Psoas muscle (tissue), 8 donors: ENCODE data around the gene DMWD. TPM values are rescaled to one million over a fixed set of nuclear protein-coding genes. Genes with fewer than 3 reads are reported as not detected.
A peak's percentile ranks its signal among the peaks of the same experiment; 100 is the strongest.

Source experiments
- ATAC-seq, 4 donors: fragments of 200-7000 bp; cut with Tn5 transposase; one replicate each; pipeline ENCODE4 v1.9.1; 2020; ENCODE audit warnings: moderate library complexity in 3 of 4, mild to moderate bottlenecking in 2 of 4
- DNase-seq, 2 donors: peaks; one replicate each; pipeline ENCODE4 v3.0.0-alpha.2; 2020
- H3K27ac ChIP-seq: fragments of 200-600 bp; one replicate; pipeline ENCODE4 v1.8.0; 2022
- H3K27me3 ChIP-seq, 3 donors: fragments of 200-600 bp in 1 of 3; one replicate each; pipeline versions ENCODE4 v1.6.1 to v1.8.0; 2013 to 2022; ENCODE audit warnings: low read length in 2 of 3, mild to moderate bottlenecking in 2 of 3, moderate library complexity in 1 of 3; ENCODE audit not compliant: insufficient read depth in 3 of 3
- H3K36me3 ChIP-seq, 2 donors: fragments of 200-600 bp in 1 of 2; one replicate each; pipeline versions ENCODE4 v1.6.1 to v1.8.0; 2013 to 2022; ENCODE audit warnings: low read depth in 1 of 2, mild to moderate bottlenecking in 1 of 2, moderate library complexity in 1 of 2; ENCODE audit not compliant: insufficient read depth in 1 of 2
- H3K4me1 ChIP-seq: fragments of 200-600 bp; one replicate; pipeline ENCODE4 v1.8.0; 2022
- H3K4me3 ChIP-seq: fragments of 200-600 bp; one replicate; pipeline ENCODE4 v1.8.0; 2022; ENCODE audit warnings: mild to moderate bottlenecking
- H3K9me3 ChIP-seq: fragments of 200-600 bp; one replicate; pipeline ENCODE4 v1.8.0; 2022
- CTCF ChIP-seq: fragments of 200-600 bp; IDR thresholded peaks from one replicate; pipeline ENCODE4 v1.8.0; 2022; ENCODE audit warnings: antibody characterized with exemption
- WGBS, 3 donors: extraction: QIAGEN DNeasy Blood & Tissue Kit; methylation state at CpG; one replicate each; pipeline versions ENCODE4 v1.1.6 to v1.1.7; 2013; 5-methylcytosine and 5-hydroxymethylcytosine counted together
- intact Hi-C, 2 donors: fragments of 100-400 bp; cut with DNase I; formaldehyde crosslinking; loops; one replicate each; pipeline versions ENCODE4 v1.11.0 to v1.14.2; 2022
- polyA plus RNA-seq, 3 donors: library from polyadenylated mRNA; stranded (reverse); fragments of 200-250 nt; gene quantifications; one replicate each; pipeline ENCODE4 v1.2.3, GENCODE V29; 2013
- total RNA-seq, 4 donors: library from RNA; stranded (reverse); fragmentation: NEBNext Ultra II Directional in 2 of 4; extraction: Animal tissue kit (Norgen Biotek cat#: 25700) in 2 of 4; gene quantifications; one replicate each; pipeline versions ENCODE4 v1.2.1 to v1.2.4, GENCODE V29; 2021 to 2023
- donor health status: healthy with polysubstance abuse.
- donor health status: DM: no; HTN: no; CAD: no; lungs with moderate emphysema.
- donor health status: Bipolar disorder and iron deficiency.
- donor health status: healthy.
- donor health status: DM: yes; HTN: yes; CAD: no.
- donor health status: DM: no; HTN: no; CAD: no.
- donor health status: DM: no; HTN: no; CAD: no.
- donor health status: DM: yes; HTN: yes; CAD: no.

Gene DMWD
- total and polyA plus RNA-seq, 7 donors, result 38.4 to 104 (median 54.3) TPM

GRCh38 chr19:45786533-45786894 lies 6.1 kb downstream of the DMWD start:
- peaks cover 0 to 45% of the 10 kb centered on the region in 2 donors for H3K36me3 ChIP-seq
- ATAC-seq (no peak), DNase-seq (no peak)
- no peak overlapping the region for H3K27ac ChIP-seq
- peaks cover 66% of the 10 kb centered on the region for H3K4me1 ChIP-seq
- H3K4me3 ChIP-seq, result no peak overlapping the region
- no peaks in the 10 kb centered on the region for H3K9me3 ChIP-seq
- TF ChIP-seq CTCF, result no peak
- WGBS, 3 donors, result 94 to 96% (median 94%) methylated on average over 20 to 21 of the region's 21 CpGs
- intact Hi-C loops, result loop anchor here in 1 of 2 donors (10.0 kb wide), 1 partner anchor 1042 kb away; the partner anchor contains the start of gene BCL3
- no peaks in the 10 kb centered on the region for H3K27me3 ChIP-seq

- intact Hi-C loops, result loop anchor here in 1 of 2 donors (10.0 kb wide), 1 partner anchor 1041 kb away; the partner anchor contains the start of gene BCL3
- H3K36me3 ChIP-seq, result peaks cover 0 to 45% of the 10 kb centered on the region in 2 donors
- no peak for ATAC-seq
These were observed 6.7 kb downstream of the DMWD start for GRCh38 chr19:45785781-45786532.

GRCh38 chr19:45785097-45785496 lies 7.5 kb downstream of the DMWD start:
- no peak for DNase-seq
- no peak for ATAC-seq
- intact Hi-C loops, result loop anchor here in 1 of 2 donors (10.0 kb wide), 1 partner anchor 1040 kb away; the partner anchor contains the start of gene BCL3
- H3K4me3 ChIP-seq, result no peak overlapping the region
- TF ChIP-seq CTCF, result no peak
- H3K27me3 ChIP-seq, result no peaks in the 10 kb centered on the region
- H3K9me3 ChIP-seq, result no peaks in the 10 kb centered on the region
- peaks cover 63% of the 10 kb centered on the region for H3K4me1 ChIP-seq
- peak overlapping the region; percentile 98 for H3K27ac ChIP-seq
- H3K36me3 ChIP-seq, result peaks cover 0 to 37% of the 10 kb centered on the region in 2 donors
- WGBS, 3 donors, result 26 to 30% (median 29%) methylated on average over 5 of the region's 5 CpGs

More at GRCh38 chr19:45785781-45786532, 6.7 kb downstream of the DMWD start:
- no peak overlapping the region for H3K4me3 ChIP-seq
- WGBS, 3 donors, result 57 to 69% (median 68%) methylated on average over 46 to 57 of the region's 57 CpGs
- H3K27me3 ChIP-seq, result no peaks in the 10 kb centered on the region
- no peaks in the 10 kb centered on the region for H3K9me3 ChIP-seq
- peak overlapping the region; percentile 48 for H3K27ac ChIP-seq
- peaks cover 61% of the 10 kb centered on the region for H3K4me1 ChIP-seq
- no peak for DNase-seq
- no peak for TF ChIP-seq CTCF

- TF ChIP-seq CTCF, result no peak
- DNase-seq (no peak), ATAC-seq (no peak)
- Histone ChIP-seq H3K27me3 (no peaks in the 10 kb centered on the region), H3K4me3 (no peak overlapping the region), H3K27ac (peak overlapping the region; percentile 98), H3K9me3 (no peaks in the 10 kb centered on the region), H3K36me3 (peaks cover 0 to 36% of the 10 kb centered on the region in 2 donors), H3K4me1 (peaks cover 62% of the 10 kb centered on the region)
- intact Hi-C loops, result loop anchor here in 1 of 2 donors (10.0 kb wide), 1 partner anchor 1039 kb away; the partner anchor contains the start of gene BCL3
- 71 to 91% (median 77%) methylated on average over 4 of the region's 4 CpGs for WGBS, 3 donors
These were observed 8.5 kb downstream of the DMWD start for GRCh38 chr19:45784096-45784495.
